Endodermal cell (in vitro differentiated cells): ENCODE results near the gene MPP2. TPM values are rescaled to one million over a fixed set of nuclear protein-coding genes. Genes with fewer than 3 reads are reported as not detected.

Source experiments
- DNase-seq: peaks from one replicate; pipeline ENCODE4 v3.0.0-alpha.2; 2017
- H3K27ac ChIP-seq: 2 replicates; pipeline ENCODE4 v1.5.1; 2013; ENCODE audit warnings: mild to moderate bottlenecking, low read depth, low read length, moderate library complexity
- H3K27me3 ChIP-seq: 2 replicates; pipeline ENCODE4 v1.6.1; 2013; ENCODE audit warnings: mild to moderate bottlenecking, low read length, moderate library complexity; ENCODE audit not compliant: insufficient read depth, control insufficient read depth, poor library complexity, severe bottlenecking
- H3K36me3 ChIP-seq: 2 replicates; pipeline ENCODE4 v1.7.0; 2013; ENCODE audit warnings: mild to moderate bottlenecking, low read length, moderate library complexity; ENCODE audit not compliant: control insufficient read depth, insufficient read depth
- H3K4me1 ChIP-seq: one replicate; pipeline ENCODE4 v1.7.0; 2013; ENCODE audit warnings: low read length; ENCODE audit not compliant: control insufficient read depth, insufficient read depth
- H3K4me3 ChIP-seq: 2 replicates; pipeline ENCODE4 v1.5.1; 2013; ENCODE audit warnings: mild to moderate bottlenecking, low read length, moderate library complexity
- H3K9ac ChIP-seq: 2 replicates; pipeline ENCODE4 v1.6.1; 2013; ENCODE audit warnings: mild to moderate bottlenecking, low read length, moderate library complexity; ENCODE audit not compliant: poor library complexity, severe bottlenecking; ENCODE audit errors: extremely low read depth
- H3K9me3 ChIP-seq: 2 replicates; pipeline ENCODE4 v1.6.1; 2013; ENCODE audit warnings: mild to moderate bottlenecking, low read length, moderate library complexity; ENCODE audit not compliant: control insufficient read depth
- H3K27ac Mint-ChIP-seq: 2 replicates; pipeline ENCODE4 v1.8.0; 2020; ENCODE audit warnings: mixed read lengths
- H3K27me3 Mint-ChIP-seq: 2 replicates; pipeline ENCODE4 v1.8.0; 2021; ENCODE audit warnings: mild to moderate bottlenecking, mixed read lengths; ENCODE audit not compliant: insufficient read depth
- H3K36me3 Mint-ChIP-seq: 2 replicates; pipeline ENCODE4 v1.8.0; 2020; ENCODE audit warnings: low read depth, mixed read lengths
- H3K4me1 Mint-ChIP-seq: 2 replicates; pipeline ENCODE4 v1.8.0; 2020; ENCODE audit warnings: mixed read lengths
- H3K4me3 Mint-ChIP-seq: 2 replicates; pipeline ENCODE4 v1.8.0; 2020; ENCODE audit warnings: mild to moderate bottlenecking, moderate library complexity, mixed read lengths
- H3K9me3 Mint-ChIP-seq: 2 replicates; pipeline ENCODE4 v1.8.0; 2020; ENCODE audit warnings: mild to moderate bottlenecking, mixed read lengths
- WGBS, 2 experiments: methylation state at CpG; one replicate each; pipeline versions ENCODE4 v1.1.5 to v1.1.7; 2013; ENCODE audit warnings: missing lambda C conversion rate in 2 of 2, mixed read lengths in 1 of 2; ENCODE audit not compliant: insufficient coverage in 1 of 2, insufficient read length in 1 of 2; 5-methylcytosine and 5-hydroxymethylcytosine counted together
- total RNA-seq, 2 donors: library from RNA; stranded (reverse); fragmentation: NEBNext Ultra II Directional in 1 of 2; extraction: Animal tissue kit (Norgen Biotek cat#: 25700) in 1 of 2; gene quantifications; 2 replicates in 1 of 2; 3 replicates in 1 of 2; pipeline ENCODE4 v1.2.1, GENCODE V29; 2021
- TF ChIP-seq, protein P1 (sequence below): fragments of 200-600 bp; sonication (generic); conservative IDR thresholded peaks from 2 replicates; pipeline ENCODE4 v1.5.0; 2021; ENCODE audit warnings: antibody characterized with exemption, mild to moderate bottlenecking

Gene MPP2
- total RNA-seq, 2 donors from 2014 or later: 16.2 to 18.3 TPM

DNA sequence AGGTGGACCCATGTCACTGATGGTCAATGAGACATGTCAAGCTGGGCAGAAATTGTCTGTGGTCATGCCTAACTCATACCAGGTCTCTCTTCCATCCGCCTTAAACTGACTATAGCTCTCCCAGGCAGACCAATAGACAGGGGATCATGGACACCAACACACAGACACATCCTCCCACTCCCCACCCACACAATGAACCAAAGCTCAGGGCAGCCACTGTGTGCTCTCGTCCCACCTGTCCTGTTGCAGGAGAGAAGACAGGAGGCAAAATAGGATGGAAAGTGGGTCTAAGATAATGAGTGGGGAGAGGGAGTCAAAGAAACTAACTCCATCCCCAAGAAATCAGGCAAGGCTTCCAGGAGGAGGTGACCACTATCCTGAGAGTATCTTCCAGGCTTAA lies 43.2 kb upstream of the MPP2 start:
- Histone ChIP-seq H3K27me3 (peaks cover 48% of the 10 kb centered on the region), H3K4me3 (no peak overlapping the region), H3K4me1 (no peaks in the 10 kb centered on the region), H3K9me3 (no peaks in the 10 kb centered on the region), H3K27ac (no peak overlapping the region), H3K36me3 (no peaks in the 10 kb centered on the region), H3K9ac (no peak overlapping the region)
- 95% methylated on average over 1 of the region's 2 CpGs; no CpG with 5 or more reads in 1 of the 2 experiments for WGBS, 2 experiments
- TF ChIP-seq, protein P1, sequence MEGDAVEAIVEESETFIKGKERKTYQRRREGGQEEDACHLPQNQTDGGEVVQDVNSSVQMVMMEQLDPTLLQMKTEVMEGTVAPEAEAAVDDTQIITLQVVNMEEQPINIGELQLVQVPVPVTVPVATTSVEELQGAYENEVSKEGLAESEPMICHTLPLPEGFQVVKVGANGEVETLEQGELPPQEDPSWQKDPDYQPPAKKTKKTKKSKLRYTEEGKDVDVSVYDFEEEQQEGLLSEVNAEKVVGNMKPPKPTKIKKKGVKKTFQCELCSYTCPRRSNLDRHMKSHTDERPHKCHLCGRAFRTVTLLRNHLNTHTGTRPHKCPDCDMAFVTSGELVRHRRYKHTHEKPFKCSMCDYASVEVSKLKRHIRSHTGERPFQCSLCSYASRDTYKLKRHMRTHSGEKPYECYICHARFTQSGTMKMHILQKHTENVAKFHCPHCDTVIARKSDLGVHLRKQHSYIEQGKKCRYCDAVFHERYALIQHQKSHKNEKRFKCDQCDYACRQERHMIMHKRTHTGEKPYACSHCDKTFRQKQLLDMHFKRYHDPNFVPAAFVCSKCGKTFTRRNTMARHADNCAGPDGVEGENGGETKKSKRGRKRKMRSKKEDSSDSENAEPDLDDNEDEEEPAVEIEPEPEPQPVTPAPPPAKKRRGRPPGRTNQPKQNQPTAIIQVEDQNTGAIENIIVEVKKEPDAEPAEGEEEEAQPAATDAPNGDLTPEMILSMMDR: no peak
- Mint-ChIP-seq H3K36me3 (no peaks in the 10 kb centered on the region), H3K4me3 (no peak overlapping the region), H3K27me3 (peaks cover 56% of the 10 kb centered on the region), H3K4me1 (peaks cover 7% of the 10 kb centered on the region), H3K9me3 (no peaks in the 10 kb centered on the region), H3K27ac (no peak overlapping the region)
- no peak for DNase-seq

GRCh38 chr17:43949781-43950180 lies 42.4 kb upstream of the MPP2 start:
- no peak overlapping the region for H3K27ac Mint-ChIP-seq
- H3K4me1 Mint-ChIP-seq: peaks cover 7% of the 10 kb centered on the region
- Histone ChIP-seq H3K36me3 (no peaks in the 10 kb centered on the region), H3K27me3 (peaks cover 44% of the 10 kb centered on the region), H3K9me3 (no peaks in the 10 kb centered on the region), H3K9ac (no peak overlapping the region), H3K27ac (no peak overlapping the region), H3K4me3 (no peak overlapping the region), H3K4me1 (no peaks in the 10 kb centered on the region)
- H3K9me3 Mint-ChIP-seq: no peaks in the 10 kb centered on the region
- WGBS, 2 experiments: 82% methylated on average over 4 of the region's 4 CpGs; no CpG with 5 or more reads in 1 of the 2 experiments
- H3K36me3 Mint-ChIP-seq: no peaks in the 10 kb centered on the region
- TF ChIP-seq, protein P1: peak; percentile 42
- peaks cover 49% of the 10 kb centered on the region for H3K27me3 Mint-ChIP-seq
- no peak overlapping the region for H3K4me3 Mint-ChIP-seq
- DNase-seq: peak; percentile 47

DNA sequence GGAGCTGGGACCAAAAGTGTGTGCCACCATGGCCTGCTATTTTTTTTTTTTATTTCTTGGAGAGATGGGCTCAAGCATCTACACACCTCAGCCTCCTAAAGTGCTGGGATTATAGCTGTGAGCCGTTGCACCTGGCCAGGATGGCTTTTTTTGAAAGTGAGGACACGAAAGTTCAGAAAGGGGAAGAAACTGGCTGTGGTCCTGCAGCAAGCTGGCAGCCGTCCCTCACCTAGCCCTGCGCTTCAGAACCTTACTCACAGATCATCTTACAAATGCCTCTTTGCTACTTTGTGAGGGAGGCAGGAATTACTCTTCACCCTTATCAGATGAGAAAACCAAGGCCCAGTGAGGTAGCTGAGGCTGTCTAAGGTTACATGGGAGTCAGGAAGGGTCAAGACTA lies 39.4 kb upstream of the MPP2 start:
- no peaks in the 10 kb centered on the region for H3K4me1 ChIP-seq
- Mint-ChIP-seq H3K4me1 (peaks cover under 1% of the 10 kb centered on the region), H3K27ac (no peak overlapping the region), H3K4me3 (no peak overlapping the region), H3K36me3 (no peaks in the 10 kb centered on the region), H3K9me3 (no peaks in the 10 kb centered on the region), H3K27me3 (peaks cover 23% of the 10 kb centered on the region)
- no peaks in the 10 kb centered on the region for H3K36me3 ChIP-seq
- TF ChIP-seq, protein P1: peak; percentile 7
- H3K27me3 ChIP-seq: peaks cover 14% of the 10 kb centered on the region
- WGBS, 2 experiments: 64 to 92% methylated on average over 2 to 4 of the region's 4 CpGs
- no peaks in the 10 kb centered on the region for H3K9me3 ChIP-seq
- DNase-seq: peak; percentile 43
- H3K9ac ChIP-seq: no peak overlapping the region
- no peak overlapping the region for H3K4me3 ChIP-seq
- no peak overlapping the region for H3K27ac ChIP-seq
